H9 (cell line): ENCODE data around the gene RNF213. TPM values are rescaled to one million over a fixed set of nuclear protein-coding genes. Genes with fewer than 3 reads are reported as not detected.

ENCODE experiments used
- DNase-seq: peaks from one replicate; pipeline ENCODE4 v3.0.0-alpha.2; 2017
- H2AFZ ChIP-seq: one replicate; pipeline ENCODE4 v1.6.1; 2013; ENCODE audit warnings: mild to moderate bottlenecking, low read length, control low read depth, moderate library complexity
- H2AK5ac ChIP-seq: 2 replicates; pipeline ENCODE4 v1.6.1; 2013; ENCODE audit warnings: low read length, control low read depth, mixed read lengths; ENCODE audit not compliant: insufficient read length
- H2BK120ac ChIP-seq: one replicate; pipeline ENCODE4 v1.6.1; 2013; ENCODE audit warnings: low read depth, mild to moderate bottlenecking, low read length, control low read depth, inconsistent platforms; ENCODE audit not compliant: poor library complexity, severe bottlenecking
- H2BK12ac ChIP-seq: 2 replicates; pipeline ENCODE4 v1.6.1; 2013; ENCODE audit warnings: low read length, control low read depth, mixed read lengths, low read depth; ENCODE audit not compliant: insufficient read length
- H2BK15ac ChIP-seq: 2 replicates; pipeline ENCODE4 v1.6.1; 2013; ENCODE audit warnings: low read depth, low read length, control low read depth
- H2BK20ac ChIP-seq: one replicate; pipeline ENCODE4 v1.6.1; 2013; ENCODE audit warnings: low read depth, mild to moderate bottlenecking, low read length, control low read depth, inconsistent platforms; ENCODE audit not compliant: poor library complexity, severe bottlenecking
- H2BK5ac ChIP-seq: 2 replicates; pipeline ENCODE4 v1.6.1; 2013; ENCODE audit warnings: low read length, control low read depth, mixed read lengths; ENCODE audit not compliant: insufficient read length
- H3K14ac ChIP-seq: 2 replicates; pipeline ENCODE4 v1.6.1; 2013; ENCODE audit warnings: low read length, control low read depth; ENCODE audit not compliant: insufficient read depth
- H3K18ac ChIP-seq: 2 replicates; pipeline ENCODE4 v1.6.1; 2013; ENCODE audit warnings: low read depth, mild to moderate bottlenecking, mixed read lengths, low read length, control low read depth; ENCODE audit not compliant: insufficient read length
- H3K23ac ChIP-seq: 2 replicates; pipeline ENCODE4 v1.6.1; 2013; ENCODE audit warnings: low read length, control low read depth, mixed read lengths, low read depth; ENCODE audit not compliant: insufficient read length
- H3K23me2 ChIP-seq: 2 replicates; pipeline ENCODE4 v1.6.1; 2013; ENCODE audit warnings: low read depth, mild to moderate bottlenecking, mixed read lengths, low read length, control low read depth; ENCODE audit not compliant: insufficient read length, poor library complexity, severe bottlenecking
- H3K27ac ChIP-seq: 2 replicates; pipeline ENCODE4 v1.5.1; 2013; ENCODE audit warnings: low read length, control low read depth, mixed read lengths, low read depth; ENCODE audit not compliant: insufficient read length
- H3K27me3 ChIP-seq: 2 replicates; pipeline ENCODE4 v1.6.1; 2013; ENCODE audit warnings: low read length, control low read depth, inconsistent platforms; ENCODE audit not compliant: insufficient read depth
- H3K4ac ChIP-seq: 2 replicates; pipeline ENCODE4 v1.6.1; 2013; ENCODE audit warnings: low read depth, mild to moderate bottlenecking, control low read depth, inconsistent platforms, low read length, moderate library complexity
- H3K4me1 ChIP-seq: 2 replicates; pipeline ENCODE4 v1.6.1; 2013; ENCODE audit warnings: low read length, control low read depth, inconsistent platforms; ENCODE audit not compliant: insufficient read depth
- H3K4me2 ChIP-seq: 2 replicates; pipeline ENCODE4 v1.6.1; 2013; ENCODE audit warnings: low read length, control low read depth, mixed read lengths; ENCODE audit not compliant: insufficient read length, insufficient read depth
- H3K56ac ChIP-seq: 2 replicates; pipeline ENCODE4 v1.6.1; 2013; ENCODE audit warnings: low read depth, mild to moderate bottlenecking, mixed read lengths, low read length, control low read depth; ENCODE audit not compliant: insufficient read length
- H3K79me1 ChIP-seq: 2 replicates; pipeline ENCODE4 v1.6.1; 2013; ENCODE audit warnings: low read depth, mild to moderate bottlenecking, moderate library complexity, low read length, control low read depth, inconsistent platforms; ENCODE audit not compliant: insufficient read depth, poor library complexity, severe bottlenecking
- H3K79me2 ChIP-seq: 2 replicates; pipeline ENCODE4 v1.6.1; 2013; ENCODE audit warnings: low read length, control low read depth, inconsistent platforms; ENCODE audit not compliant: insufficient read depth
- H3K9ac ChIP-seq: 2 replicates; pipeline ENCODE4 v1.6.1; 2013; ENCODE audit warnings: low read length, control low read depth, mixed read lengths; ENCODE audit not compliant: insufficient read length; ENCODE audit errors: extremely low read depth
- H3K9me3 ChIP-seq: one replicate; pipeline ENCODE4 v1.6.1; 2013; ENCODE audit warnings: low read depth, low read length, inconsistent platforms; ENCODE audit not compliant: control insufficient read depth
- H3T11ph ChIP-seq: one replicate; pipeline ENCODE4 v1.6.1; 2013; ENCODE audit warnings: mild to moderate bottlenecking, low read length, control low read depth, inconsistent platforms
- H4K20me1 ChIP-seq: one replicate; pipeline ENCODE4 v1.6.1; 2013; ENCODE audit not compliant: control insufficient read depth, insufficient read length, insufficient read depth
- H4K5ac ChIP-seq: 2 replicates; pipeline ENCODE4 v1.6.1; 2013; ENCODE audit warnings: low read depth, mild to moderate bottlenecking, mixed read lengths, low read length, control low read depth; ENCODE audit not compliant: insufficient read length
- H4K8ac ChIP-seq: replicated peaks from 2 replicates; pipeline ENCODE4 v1.6.1; 2013; ENCODE audit warnings: low read length, control low read depth, mixed read lengths, low read depth; ENCODE audit not compliant: insufficient read length
- H4K91ac ChIP-seq: 2 replicates; pipeline ENCODE4 v1.6.1; 2013; ENCODE audit warnings: low read depth, mild to moderate bottlenecking, moderate library complexity, mixed read lengths, low read length, control low read depth; ENCODE audit not compliant: insufficient read length
- H3K27ac Mint-ChIP-seq, 3 experiments: 2 replicates in 2 of 3; 3 replicates in 1 of 3; pipeline ENCODE4 v1.8.0; 2020 to 2021; ENCODE audit warnings: mixed read lengths in 3 of 3, mild to moderate bottlenecking in 1 of 3, moderate library complexity in 1 of 3
- H3K27me3 Mint-ChIP-seq: 2 replicates; pipeline ENCODE4 v1.8.0; 2021; ENCODE audit warnings: low read depth, mild to moderate bottlenecking, moderate library complexity, mixed read lengths
- H3K36me3 Mint-ChIP-seq, 3 experiments: 2 replicates in 2 of 3; 3 replicates in 1 of 3; pipeline ENCODE4 v1.8.0; 2020 to 2021; ENCODE audit warnings: low read depth in 3 of 3, mixed read lengths in 3 of 3; ENCODE audit not compliant: insufficient read depth in 1 of 3
- H3K4me1 Mint-ChIP-seq, 2 experiments: 2 replicates each; pipeline ENCODE4 v1.8.0; 2020; ENCODE audit warnings: mixed read lengths in 2 of 2
- H3K4me3 Mint-ChIP-seq, 2 experiments: 2 replicates in 1 of 2; 3 replicates in 1 of 2; pipeline ENCODE4 v1.8.0; 2020 to 2021; ENCODE audit warnings: mild to moderate bottlenecking in 2 of 2, mixed read lengths in 2 of 2, moderate library complexity in 1 of 2
- H3K9me3 Mint-ChIP-seq, 2 experiments: 2 replicates in 1 of 2; 3 replicates in 1 of 2; pipeline ENCODE4 v1.8.0; 2020; ENCODE audit warnings: mild to moderate bottlenecking in 2 of 2, mixed read lengths in 2 of 2, moderate library complexity in 1 of 2
- WGBS: extraction: QIAGEN DNeasy Blood & Tissue Kit; methylation state at CpG from one replicate; pipeline ENCODE4 v1.1.7; 2013; ENCODE audit warnings: missing lambda C conversion rate, low lambda C conversion rate, mixed read lengths; ENCODE audit not compliant: insufficient read length; ENCODE audit errors: extremely low coverage; 5-methylcytosine and 5-hydroxymethylcytosine counted together
- total RNA-seq: library from RNA; stranded (reverse); gene quantifications from 2 replicates; pipeline ENCODE4 v1.2.1, GENCODE V29; 2021
- TF ChIP-seq, protein P1 (sequence below): fragments of 200-600 bp; sonication (generic); conservative IDR thresholded peaks from 3 replicates; pipeline ENCODE4 v1.8.0; 2021; ENCODE audit warnings: antibody characterized with exemption, mild to moderate bottlenecking

Gene RNF213
- total RNA-seq, 1 experiment from 2014 or later: 34.3 TPM

- Mint-ChIP-seq H3K27me3 (no peaks in the 10 kb centered on the region), H3K36me3 (peaks cover 28 to 70% (median 56%) of the 10 kb centered on the region in 3 experiments; a peak in 6 of 7 replicates), H3K4me3 (no peak overlapping the region), H3K9me3 (no peaks in the 10 kb centered on the region), H3K4me1 (no peaks in the 10 kb centered on the region), H3K27ac (no peak overlapping the region)
- H3K9ac ChIP-seq: no peak overlapping the region
- no peak overlapping the region for H3K4ac ChIP-seq
- H3K18ac ChIP-seq: no peak overlapping the region
- no peak overlapping the region for H4K8ac ChIP-seq
- H2BK20ac ChIP-seq: no peak overlapping the region
- H2AK5ac ChIP-seq: no peak overlapping the region
- no peak overlapping the region for H3K23ac ChIP-seq
- no peak for DNase-seq
- no peaks in the 10 kb centered on the region for H3K79me2 ChIP-seq
- no peak overlapping the region for H3T11ph ChIP-seq
- no peak overlapping the region for H2BK5ac ChIP-seq
- no peaks in the 10 kb centered on the region for H3K9me3 ChIP-seq
- no peak overlapping the region for H3K56ac ChIP-seq
- no peak overlapping the region for H4K91ac ChIP-seq
- H3K27me3 ChIP-seq: no peaks in the 10 kb centered on the region
- no peak overlapping the region for H4K5ac ChIP-seq
- H3K4me1 ChIP-seq: no peaks in the 10 kb centered on the region
- no peak overlapping the region for H3K27ac ChIP-seq
- no peak overlapping the region for H3K4me2 ChIP-seq
- no peak overlapping the region for H2BK15ac ChIP-seq
- TF ChIP-seq, protein P1, sequence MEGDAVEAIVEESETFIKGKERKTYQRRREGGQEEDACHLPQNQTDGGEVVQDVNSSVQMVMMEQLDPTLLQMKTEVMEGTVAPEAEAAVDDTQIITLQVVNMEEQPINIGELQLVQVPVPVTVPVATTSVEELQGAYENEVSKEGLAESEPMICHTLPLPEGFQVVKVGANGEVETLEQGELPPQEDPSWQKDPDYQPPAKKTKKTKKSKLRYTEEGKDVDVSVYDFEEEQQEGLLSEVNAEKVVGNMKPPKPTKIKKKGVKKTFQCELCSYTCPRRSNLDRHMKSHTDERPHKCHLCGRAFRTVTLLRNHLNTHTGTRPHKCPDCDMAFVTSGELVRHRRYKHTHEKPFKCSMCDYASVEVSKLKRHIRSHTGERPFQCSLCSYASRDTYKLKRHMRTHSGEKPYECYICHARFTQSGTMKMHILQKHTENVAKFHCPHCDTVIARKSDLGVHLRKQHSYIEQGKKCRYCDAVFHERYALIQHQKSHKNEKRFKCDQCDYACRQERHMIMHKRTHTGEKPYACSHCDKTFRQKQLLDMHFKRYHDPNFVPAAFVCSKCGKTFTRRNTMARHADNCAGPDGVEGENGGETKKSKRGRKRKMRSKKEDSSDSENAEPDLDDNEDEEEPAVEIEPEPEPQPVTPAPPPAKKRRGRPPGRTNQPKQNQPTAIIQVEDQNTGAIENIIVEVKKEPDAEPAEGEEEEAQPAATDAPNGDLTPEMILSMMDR: no peak
- no peaks in the 10 kb centered on the region for H3K23me2 ChIP-seq
- H2BK12ac ChIP-seq: no peak overlapping the region
- H3K79me1 ChIP-seq: no peaks in the 10 kb centered on the region
- no CpG with 5 or more reads among the region's 27 CpGs for WGBS
- no peak overlapping the region for H2BK120ac ChIP-seq
- no peak overlapping the region for H3K14ac ChIP-seq
- no peaks in the 10 kb centered on the region for H4K20me1 ChIP-seq
- H2AFZ ChIP-seq: no peak overlapping the region
These were observed 76.7 kb downstream of the RNF213 start for GRCh38 chr17:80337195-80337895.
